Adrenal gland (tissue), 12 donors: ENCODE results near the gene LRFN2. TPM values are rescaled to one million over a fixed set of nuclear protein-coding genes. Genes with fewer than 3 reads are reported as not detected.

ENCODE experiments used
- DNase-seq, 7 donors: peaks; one replicate each; pipeline ENCODE4 v3.0.0-alpha.2; 2019 to 2020
- H3K27ac ChIP-seq, 5 donors: fragments of 200-600 bp; sonication (generic) in 4 of 5; 1 replicate in 3 of 5; 2 replicates in 2 of 5; pipeline versions ENCODE4 v1.5.1 to v1.8.0; 2016 to 2020; ENCODE audit warnings: mild to moderate bottlenecking in 1 of 5
- H3K27me3 ChIP-seq: fragments of 200-600 bp; 2 replicates; pipeline ENCODE4 v1.8.0; 2021
- H3K36me3 ChIP-seq, 2 donors: fragments of 200-600 bp; replicated peaks in 1 of 2; 1 replicate in 1 of 2; 2 replicates in 1 of 2; pipeline versions ENCODE4 v1.5.1 to v1.8.0; 2018 to 2022
- H3K4me1 ChIP-seq, 2 donors: fragments of 200-600 bp; replicated peaks in 1 of 2; 1 replicate in 1 of 2; 2 replicates in 1 of 2; pipeline versions ENCODE4 v1.5.1 to v1.8.0; 2018 to 2021
- H3K4me3 ChIP-seq, 4 donors: fragments of 200-600 bp; sonication (generic) in 3 of 4; one replicate each; pipeline ENCODE4 v1.5.1; 2016 to 2018
- H3K9me3 ChIP-seq, 3 donors: fragments of 200-600 bp; sonication (generic) in 1 of 3; replicated peaks in 1 of 3; 1 replicate in 2 of 3; 2 replicates in 1 of 3; pipeline versions ENCODE4 v1.5.1 to v1.8.0; 2016 to 2021
- POLR2A ChIP-seq, 2 donors: fragments of 450-650 bp; IDR thresholded peaks; one replicate each; pipeline ENCODE4 v1.6.1; 2017; ENCODE audit warnings: antibody characterized with exemption in 2 of 2, mild to moderate bottlenecking in 2 of 2, moderate library complexity in 1 of 2
- WGBS, 4 donors: extraction: QIAGEN DNeasy Blood & Tissue Kit in 2 of 4; methylation state at CpG; one replicate each; pipeline versions ENCODE4 v1.1.5 to v1.1.7; 2013 to 2017; 5-methylcytosine and 5-hydroxymethylcytosine counted together
- intact Hi-C, 2 donors: fragments of 100-400 bp; cut with DNase I; formaldehyde crosslinking; loops; one replicate each; pipeline versions ENCODE4 v1.14.1 to v1.15.0; 2022 to 2023
- polyA plus RNA-seq, 3 donors: library from polyadenylated mRNA; stranded (reverse); fragments of 200-250 nt in 2 of 3; fragments of 350-450 nt in 1 of 3; fragmentation: Illumina TruSeq in 1 of 3; extraction: RNeasy Lipid Tissue Mini Kit (QIAGEN cat#74804) in 1 of 3; gene quantifications; one replicate each; pipeline ENCODE4 v1.2.3, GENCODE V29; 2013 to 2014
- total RNA-seq, 9 donors: library from RNA; depleted of rRNA in 4 of 9; stranded (reverse); fragments of >200 nt in 4 of 9; fragments of 120-200 nt in 1 of 9; fragmentation: NEBNext Ultra II Directional in 1 of 9; extraction: Animal tissue kit (Norgen Biotek cat#: 25700) in 1 of 9; gene quantifications; one replicate each; pipeline versions ENCODE4 v1.1.0 to v1.2.4, GENCODE V29; 2013 to 2023
- TF ChIP-seq, protein P1 (sequence below), 6 experiments: fragments of 450-650 bp in 4 of 6; fragments of 200-600 bp in 2 of 6; sonication (generic) in 1 of 6; IDR thresholded peaks; 1 replicate in 5 of 6; 2 replicates in 1 of 6; pipeline versions ENCODE4 v1.5.1 to v1.8.0; 2016 to 2021; ENCODE audit warnings: antibody characterized with exemption in 6 of 6, mild to moderate bottlenecking in 2 of 6, moderate library complexity in 1 of 6
- donor health status: healthy with polysubstance abuse.
- donor health status: Bipolar disorder and iron deficiency.
- donor health status: DM: yes; HTN: yes; CAD: no.
- donor health status: DM: no; HTN: no; CAD: no.
- donor health status: DM: no; HTN: no; CAD: no.
- donor health status: DM: yes; HTN: yes; CAD: no.

Gene LRFN2
- total and polyA plus RNA-seq, 12 donors = 0.03 to 0.74 (median 0.16) TPM; not detected in 3

GRCh38 chr6:40471243-40471642 lies 115.9 kb downstream of the LRFN2 start:
- Histone ChIP-seq H3K4me1 (no peaks in the 10 kb centered on the region), H3K36me3 (no peaks in the 10 kb centered on the region), H3K4me3 (no peak overlapping the region), H3K9me3 (no peaks in the 10 kb centered on the region), H3K27ac (no peak overlapping the region), H3K27me3 (no peaks in the 10 kb centered on the region)
- 86 to 96% (median 92%) methylated on average over 2 to 4 of the region's 4 CpGs for WGBS, 4 donors
- no peak for DNase-seq
- no peak for TF ChIP-seq POLR2A (IDR thresholded peaks at IDR 0.05)
- TF ChIP-seq, protein P1, sequence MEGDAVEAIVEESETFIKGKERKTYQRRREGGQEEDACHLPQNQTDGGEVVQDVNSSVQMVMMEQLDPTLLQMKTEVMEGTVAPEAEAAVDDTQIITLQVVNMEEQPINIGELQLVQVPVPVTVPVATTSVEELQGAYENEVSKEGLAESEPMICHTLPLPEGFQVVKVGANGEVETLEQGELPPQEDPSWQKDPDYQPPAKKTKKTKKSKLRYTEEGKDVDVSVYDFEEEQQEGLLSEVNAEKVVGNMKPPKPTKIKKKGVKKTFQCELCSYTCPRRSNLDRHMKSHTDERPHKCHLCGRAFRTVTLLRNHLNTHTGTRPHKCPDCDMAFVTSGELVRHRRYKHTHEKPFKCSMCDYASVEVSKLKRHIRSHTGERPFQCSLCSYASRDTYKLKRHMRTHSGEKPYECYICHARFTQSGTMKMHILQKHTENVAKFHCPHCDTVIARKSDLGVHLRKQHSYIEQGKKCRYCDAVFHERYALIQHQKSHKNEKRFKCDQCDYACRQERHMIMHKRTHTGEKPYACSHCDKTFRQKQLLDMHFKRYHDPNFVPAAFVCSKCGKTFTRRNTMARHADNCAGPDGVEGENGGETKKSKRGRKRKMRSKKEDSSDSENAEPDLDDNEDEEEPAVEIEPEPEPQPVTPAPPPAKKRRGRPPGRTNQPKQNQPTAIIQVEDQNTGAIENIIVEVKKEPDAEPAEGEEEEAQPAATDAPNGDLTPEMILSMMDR (IDR thresholded peaks at IDR 0.05) = no peak
- intact Hi-C loops = no loop called here

- H3K4me3 ChIP-seq = no peak overlapping the region
- no peaks in the 10 kb centered on the region for H3K4me1 ChIP-seq
- no peaks in the 10 kb centered on the region for H3K27me3 ChIP-seq
- H3K36me3 ChIP-seq = no peaks in the 10 kb centered on the region
- 79 to 94% (median 92%) methylated on average over 2 to 3 of the region's 3 CpGs for WGBS, 4 donors
- H3K27ac ChIP-seq = no peak overlapping the region
- TF ChIP-seq POLR2A (IDR thresholded peaks at IDR 0.05) = no peak
- TF ChIP-seq, protein P1 (IDR thresholded peaks at IDR 0.05) = no peak
- no peak for DNase-seq
- H3K9me3 ChIP-seq = no peaks in the 10 kb centered on the region
- intact Hi-C loops = no loop called here
These were observed 117.8 kb downstream of the LRFN2 start for GRCh38 chr6:40469323-40469722.

DNA sequence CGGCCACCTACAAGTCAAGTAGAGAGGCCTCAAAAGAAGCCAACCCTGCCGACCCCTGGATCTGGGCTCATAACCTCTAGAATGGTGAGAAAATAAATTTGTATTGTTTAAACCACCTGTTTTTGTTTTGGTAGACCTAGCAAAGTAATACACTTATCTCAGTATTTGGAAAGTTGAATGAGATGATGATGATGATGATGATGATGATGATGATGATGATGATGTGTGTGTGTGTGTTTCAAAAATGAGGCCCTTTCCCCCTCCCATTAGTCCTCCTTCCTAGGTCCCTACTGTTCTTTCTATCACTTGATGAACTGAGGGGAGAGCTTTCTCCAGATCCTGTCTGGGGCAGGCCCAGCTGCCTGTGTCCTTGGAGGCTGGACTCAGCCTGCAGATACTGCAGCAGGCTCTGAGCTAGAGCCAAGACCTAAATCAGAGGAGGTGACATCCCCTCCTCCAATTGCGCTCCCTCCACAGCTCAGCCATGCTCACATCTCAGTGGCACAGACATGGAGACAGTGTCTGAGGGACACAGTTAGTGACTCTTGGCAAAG lies 120.1 kb downstream of the LRFN2 start:
- 78 to 85% (median 80%) methylated on average over 3 of the region's 3 CpGs for WGBS, 4 donors
- intact Hi-C loops = no loop called here
- TF ChIP-seq, protein P1 (IDR thresholded peaks at IDR 0.05) = no peak
- TF ChIP-seq POLR2A (IDR thresholded peaks at IDR 0.05) = no peak
- DNase-seq = peak in 6 of 7 donors; percentile 32 to 66 (median 50)
- no peaks in the 10 kb centered on the region for H3K36me3 ChIP-seq
- no peaks in the 10 kb centered on the region for H3K4me1 ChIP-seq
- no peaks in the 10 kb centered on the region for H3K9me3 ChIP-seq
- H3K4me3 ChIP-seq = no peak overlapping the region
- H3K27ac ChIP-seq = no peak overlapping the region
- no peaks in the 10 kb centered on the region for H3K27me3 ChIP-seq

DNA sequence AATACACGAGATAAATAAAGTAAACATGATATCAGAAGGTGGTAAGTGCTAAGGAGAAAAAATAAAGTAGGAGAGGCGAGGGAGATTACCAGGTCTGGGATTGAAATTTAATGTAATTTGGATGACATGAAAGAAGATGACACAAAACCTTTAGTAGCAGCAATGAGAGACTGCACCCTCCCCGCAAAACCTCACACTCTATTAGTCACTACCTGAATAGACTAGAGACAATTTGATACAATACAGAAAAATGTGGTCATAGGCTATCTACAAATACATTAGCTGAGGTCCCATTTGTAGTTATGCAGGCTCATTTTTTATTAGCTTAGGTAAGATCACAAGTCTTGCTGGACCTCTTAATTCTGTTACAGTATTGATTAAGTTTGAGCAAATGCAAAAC lies 125.5 kb downstream of the LRFN2 start:
- DNase-seq = no peak
- Histone ChIP-seq H3K4me3 (no peak overlapping the region), H3K27me3 (no peaks in the 10 kb centered on the region), H3K4me1 (no peaks in the 10 kb centered on the region), H3K27ac (no peak overlapping the region), H3K9me3 (no peaks in the 10 kb centered on the region), H3K36me3 (no peaks in the 10 kb centered on the region)
- intact Hi-C loops = no loop called here
- no peak for TF ChIP-seq POLR2A (IDR thresholded peaks at IDR 0.05)
- TF ChIP-seq, protein P1 (IDR thresholded peaks at IDR 0.05) = no peak
- 77 to 91% (median 82%) methylated on average over 3 of the region's 3 CpGs for WGBS, 4 donors
